ENCODE data around the gene RDX. TPM values are rescaled to one million over a fixed set of nuclear protein-coding genes. Genes with fewer than 3 reads are reported as not detected.

The RDX gene
- total and polyA plus RNA-seq, 2 of the 13 experiments (the other 11 are each of a cell fraction or from before 2014, with no cell fraction given): 20.7 to 63.1 TPM

GRCh38 chr11:110152199-110152598 is 144.2 kb downstream of the RDX start (continued):
- TF ChIP-seq KIAA2018 (CRISPR knock-in tag; IDR thresholded peaks at IDR 0.05; ENCODE audit: borderline replicate concordance) (no peak), EHMT2 (IDR thresholded peaks at IDR 0.05; ENCODE audit: borderline replicate concordance, low read depth, low read length) (no peak)

GRCh38 chr11:110148775-110149744 is 147.4 kb downstream of the RDX start:
- H3K27ac ChIP-seq (ENCODE audit: extremely low read length, insufficient read depth, low read length): no peak overlapping the region
- no peaks in the 10 kb centered on the region for H3K27me3 ChIP-seq (ENCODE audit: control insufficient read depth in 1 of 2, insufficient read depth in 2 of 2, low read length in 2 of 2)
- no peak overlapping the region for H3K4me3 ChIP-seq (replicated peaks in 1 of 3; ENCODE audit: insufficient read depth in 1 of 3, low read depth in 2 of 3, low read length in 3 of 3)
- no peaks in the 10 kb centered on the region for H3K79me2 ChIP-seq (ENCODE audit: insufficient read depth, low read length)
- H3K9me3 ChIP-seq (ENCODE audit: low read length): no peaks in the 10 kb centered on the region
- ChIA-PET CTCF (ENCODE audit: low intra/inter-chr PET ratio, low total read pairs) (no interaction called here), POLR2A (no interaction called here)
- no peak for DNase-seq (ENCODE audit: low spot score)
- no peak overlapping the region for H2AFZ ChIP-seq (ENCODE audit: low read length)
- no peak for ATAC-seq
- intact Hi-C loops (cut with micrococcal nuclease; ENCODE audit: unreplicated experiment): no loop called here
- no peaks in the 10 kb centered on the region for H3K36me3 ChIP-seq (replicated peaks in 1 of 2; ENCODE audit: control insufficient read depth in 1 of 2, insufficient read depth in 2 of 2, low read length in 2 of 2)
- in situ Hi-C loops (cut with HindIII; ENCODE audit: extremely low pct_ligation_motif_present, low pct_unique_long_range_greater_than_20kb): no loop called here
- H3K9ac ChIP-seq (ENCODE audit: insufficient read depth, low read depth, low read length): no peak overlapping the region
- no peaks in the 10 kb centered on the region for H4K20me1 ChIP-seq (ENCODE audit: insufficient read depth, low read length)
- FAIRE-seq: no peak
- no peak overlapping the region for H3K4me2 ChIP-seq (ENCODE audit: low read depth, low read length)
- BruUV-seq (replicated peaks): no TSS peak
- no peaks in the 10 kb centered on the region for H3K4me1 ChIP-seq (ENCODE audit: insufficient read depth, low read length)
- WGBS (ENCODE audit: low lambda C conversion rate): 89% methylated on average over 9 of the region's 9 CpGs
- TF ChIP-seq ZNF572 (CRISPR knock-in tag; IDR thresholded peaks at IDR 0.05): no peak
- TF ChIP-seq, protein P1, sequence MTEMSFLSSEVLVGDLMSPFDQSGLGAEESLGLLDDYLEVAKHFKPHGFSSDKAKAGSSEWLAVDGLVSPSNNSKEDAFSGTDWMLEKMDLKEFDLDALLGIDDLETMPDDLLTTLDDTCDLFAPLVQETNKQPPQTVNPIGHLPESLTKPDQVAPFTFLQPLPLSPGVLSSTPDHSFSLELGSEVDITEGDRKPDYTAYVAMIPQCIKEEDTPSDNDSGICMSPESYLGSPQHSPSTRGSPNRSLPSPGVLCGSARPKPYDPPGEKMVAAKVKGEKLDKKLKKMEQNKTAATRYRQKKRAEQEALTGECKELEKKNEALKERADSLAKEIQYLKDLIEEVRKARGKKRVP (CRISPR knock-in tag; IDR thresholded peaks at IDR 0.05): no peak
- TF ChIP-seq ETS1 (CRISPR knock-in tag; IDR thresholded peaks at IDR 0.05): no peak
- no peak for TF ChIP-seq ZNF362 (CRISPR knock-in tag; IDR thresholded peaks at IDR 0.05; ENCODE audit: borderline replicate concordance)
- no peak for TF ChIP-seq NFIC (IDR thresholded peaks at IDR 0.05; ENCODE audit: low read length)
- no peak for TF ChIP-seq CCDC6 (CRISPR knock-in tag; IDR thresholded peaks at IDR 0.05)

Data from HepG2 (cell line).